Bronchial epithelial cell (primary cell): ENCODE data around the gene MOK. TPM values are rescaled to one million over a fixed set of nuclear protein-coding genes. Genes with fewer than 3 reads are reported as not detected.

ENCODE experiments used
- DNase-seq: peaks from one replicate; pipeline ENCODE4 v3.0.0-alpha.2; 2010; ENCODE audit warnings: low read depth
- FAIRE-seq: peaks from 2 replicates; lab custom pipeline; 2011; peaks lifted over from hg19 to GRCh38; lab: Jason Lieb, UNC
- H3K27me3 ChIP-seq: 2 replicates; pipeline ENCODE4 v1.5.1; 2011; ENCODE audit warnings: low read length; ENCODE audit not compliant: control insufficient read depth, insufficient read depth
- H3K36me3 ChIP-seq: 2 replicates; pipeline ENCODE4 v1.5.1; 2011; ENCODE audit warnings: low read length; ENCODE audit not compliant: control insufficient read depth, insufficient read depth
- H3K4me3 ChIP-seq: 2 replicates; pipeline ENCODE4 v1.5.1; 2011; ENCODE audit warnings: mild to moderate bottlenecking, low read depth, low read length, control low read depth
- total RNA-seq: library from RNA; depleted of rRNA; stranded (reverse); fragments of >200 nt; gene quantifications from 2 replicates; pipeline ENCODE4 v1.2.1, GENCODE V29; 2014
- TF ChIP-seq, protein P1 (sequence below): IDR thresholded peaks from 2 replicates; pipeline ENCODE4 v1.5.1; 2011; ENCODE audit warnings: mild to moderate bottlenecking, moderate library complexity, low read length, control low read depth, inconsistent platforms; ENCODE audit not compliant: insufficient read depth, severe bottlenecking

The MOK gene
- total RNA-seq, 1 donor from 2014 or later, result 3.2 TPM

DNA sequence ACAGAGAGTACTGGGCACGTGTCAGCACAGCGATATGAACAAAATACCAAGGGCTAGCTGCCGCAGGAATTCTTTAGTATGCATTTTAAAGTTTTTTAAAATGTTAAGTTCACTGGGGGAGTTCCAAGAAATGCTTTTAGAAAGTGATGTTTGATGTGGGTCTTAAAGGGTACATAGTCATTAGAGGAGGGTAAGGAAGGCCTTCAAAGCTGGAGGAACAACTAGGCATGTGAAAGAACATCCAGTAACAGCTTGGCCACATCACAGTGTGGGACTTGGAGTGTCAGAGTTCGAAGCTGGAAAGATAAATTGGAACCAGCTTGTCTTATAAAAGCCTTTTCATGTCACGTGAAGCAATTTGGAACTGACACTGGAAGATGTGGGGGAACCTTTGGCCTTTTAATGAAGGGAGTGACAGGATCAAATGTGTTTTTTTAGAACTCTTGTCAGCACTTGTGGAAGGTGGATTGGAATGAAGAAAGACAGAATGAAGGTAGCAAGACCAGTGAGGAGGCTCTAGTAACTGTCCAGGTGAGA is 107.6 kb downstream of the MOK start:
- no peak overlapping the region for H3K4me3 ChIP-seq
- TF ChIP-seq, protein P1, sequence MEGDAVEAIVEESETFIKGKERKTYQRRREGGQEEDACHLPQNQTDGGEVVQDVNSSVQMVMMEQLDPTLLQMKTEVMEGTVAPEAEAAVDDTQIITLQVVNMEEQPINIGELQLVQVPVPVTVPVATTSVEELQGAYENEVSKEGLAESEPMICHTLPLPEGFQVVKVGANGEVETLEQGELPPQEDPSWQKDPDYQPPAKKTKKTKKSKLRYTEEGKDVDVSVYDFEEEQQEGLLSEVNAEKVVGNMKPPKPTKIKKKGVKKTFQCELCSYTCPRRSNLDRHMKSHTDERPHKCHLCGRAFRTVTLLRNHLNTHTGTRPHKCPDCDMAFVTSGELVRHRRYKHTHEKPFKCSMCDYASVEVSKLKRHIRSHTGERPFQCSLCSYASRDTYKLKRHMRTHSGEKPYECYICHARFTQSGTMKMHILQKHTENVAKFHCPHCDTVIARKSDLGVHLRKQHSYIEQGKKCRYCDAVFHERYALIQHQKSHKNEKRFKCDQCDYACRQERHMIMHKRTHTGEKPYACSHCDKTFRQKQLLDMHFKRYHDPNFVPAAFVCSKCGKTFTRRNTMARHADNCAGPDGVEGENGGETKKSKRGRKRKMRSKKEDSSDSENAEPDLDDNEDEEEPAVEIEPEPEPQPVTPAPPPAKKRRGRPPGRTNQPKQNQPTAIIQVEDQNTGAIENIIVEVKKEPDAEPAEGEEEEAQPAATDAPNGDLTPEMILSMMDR, result no peak
- FAIRE-seq (peak; percentile 7), DNase-seq (no peak)
- H3K27me3 ChIP-seq, result no peaks in the 10 kb centered on the region
- H3K36me3 ChIP-seq, result peaks cover 11% of the 10 kb centered on the region

DNA sequence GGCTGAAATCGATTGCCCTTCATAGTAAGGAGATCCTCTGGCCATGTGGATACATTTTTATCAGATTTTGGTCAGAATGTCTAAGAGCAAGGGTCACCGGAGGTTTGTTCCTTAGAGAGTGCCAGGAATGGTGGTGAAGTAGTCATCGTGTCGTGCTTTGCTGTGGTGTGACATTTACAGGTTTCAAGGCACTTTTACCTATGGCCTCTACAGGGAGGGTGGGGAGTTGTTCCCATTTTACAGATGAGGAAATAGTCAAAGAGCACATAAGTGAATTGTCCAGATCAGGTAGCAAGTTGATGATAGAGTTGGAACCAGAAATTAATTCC is 108.1 kb downstream of the MOK start:
- TF ChIP-seq, protein P1, result no peak
- Histone ChIP-seq H3K4me3 (no peak overlapping the region), H3K36me3 (peaks cover 9% of the 10 kb centered on the region), H3K27me3 (no peaks in the 10 kb centered on the region)
- DNase-seq (no peak), FAIRE-seq (no peak)

DNA sequence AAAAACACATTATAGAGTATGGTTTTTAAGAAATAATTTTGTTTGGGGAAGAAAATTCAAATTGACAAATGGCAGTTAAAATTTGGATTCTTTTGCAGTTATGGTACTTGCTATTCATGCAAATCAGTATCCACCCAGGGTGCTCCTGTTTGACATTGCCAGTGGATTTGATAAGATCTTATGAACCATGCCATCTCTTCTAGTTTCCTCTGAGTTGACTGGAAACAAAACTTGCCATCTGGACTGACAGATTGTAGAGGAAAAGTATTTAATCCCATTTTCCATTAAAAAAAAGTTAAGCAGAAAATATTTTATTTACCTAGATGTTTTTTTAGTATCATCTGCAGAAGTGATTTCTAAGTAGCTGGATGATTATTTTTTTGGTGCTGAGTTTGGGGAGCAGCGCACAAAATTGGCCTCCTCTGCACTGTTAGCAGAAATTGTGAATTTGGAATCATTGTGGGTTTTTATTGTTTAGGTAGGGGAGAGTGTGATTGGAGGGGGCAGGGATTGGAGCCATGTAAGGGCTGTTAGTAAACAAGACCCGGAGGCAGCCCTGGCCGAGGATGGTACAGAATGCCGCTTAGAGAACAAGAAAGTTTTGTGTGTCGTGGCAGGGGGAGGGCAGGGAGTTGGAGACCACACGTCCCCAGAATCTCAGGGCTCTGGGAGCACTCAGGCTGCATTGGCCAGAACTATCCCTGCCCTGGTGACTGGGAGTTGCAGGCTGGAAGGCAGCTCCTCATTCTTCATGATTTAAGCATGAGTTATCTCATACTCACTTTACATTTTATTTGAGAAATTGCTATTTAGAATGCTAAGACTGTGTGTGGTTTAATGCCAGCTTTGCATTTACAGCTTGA is 108.7 kb downstream of the MOK start:
- TF ChIP-seq, protein P1, result no peak
- no peaks in the 10 kb centered on the region for H3K27me3 ChIP-seq
- peaks cover 8% of the 10 kb centered on the region for H3K36me3 ChIP-seq
- DNase-seq (no peak), FAIRE-seq (no peak)
- no peak overlapping the region for H3K4me3 ChIP-seq

DNA sequence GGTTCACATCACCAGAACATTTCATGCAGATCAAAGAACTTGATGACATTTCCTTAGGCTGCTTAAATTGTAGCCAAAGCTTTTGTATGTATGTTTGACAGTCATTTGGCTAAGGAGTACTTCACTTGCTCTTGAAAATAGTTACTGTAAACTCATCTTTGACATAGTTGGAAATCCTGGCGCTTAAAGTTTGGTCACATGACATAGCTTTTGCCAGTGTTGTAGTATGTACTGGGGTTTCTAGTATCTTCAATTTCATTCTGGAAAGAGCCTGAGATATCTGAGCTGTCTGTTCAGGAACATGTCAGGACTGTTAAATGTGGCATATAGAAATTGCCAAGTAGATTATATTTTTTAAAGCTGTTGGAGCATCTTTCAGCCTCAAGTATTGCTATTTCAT is 109.5 kb downstream of the MOK start:
- Histone ChIP-seq H3K36me3 (peaks cover 8% of the 10 kb centered on the region), H3K27me3 (no peaks in the 10 kb centered on the region), H3K4me3 (no peak overlapping the region)
- TF ChIP-seq, protein P1, result no peak
- DNase-seq, result no peak
- FAIRE-seq, result no peak

DNA sequence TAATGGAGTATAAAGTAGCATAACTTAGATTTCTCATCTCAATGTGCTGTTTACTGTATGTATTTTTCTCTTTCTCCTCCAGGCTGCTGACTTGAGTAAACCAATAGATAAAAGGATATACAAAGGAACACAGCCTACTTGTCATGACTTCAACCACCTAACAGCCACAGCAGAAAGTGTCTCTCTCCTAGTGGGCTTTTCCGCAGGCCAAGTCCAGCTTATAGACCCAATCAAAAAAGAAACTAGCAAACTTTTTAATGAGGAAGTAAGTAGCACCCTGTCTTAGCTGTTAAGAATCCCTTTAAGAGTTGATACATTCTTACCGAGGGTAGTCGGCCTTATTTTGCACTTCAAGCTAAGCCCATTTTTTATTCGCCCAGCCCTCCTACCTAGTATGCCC is 110.1 kb downstream of the MOK start:
- no peak for DNase-seq

More for the DNA sequence above, 110.1 kb downstream of the MOK start:
- Histone ChIP-seq H3K4me3 (no peak overlapping the region), H3K36me3 (peaks cover 8% of the 10 kb centered on the region), H3K27me3 (no peaks in the 10 kb centered on the region)
- no peak for FAIRE-seq
- TF ChIP-seq, protein P1, result no peak
